Neural progenitor cell (in vitro differentiated cells): ENCODE results near the gene CHDH. TPM values are rescaled to one million over a fixed set of nuclear protein-coding genes. Genes with fewer than 3 reads are reported as not detected.

Experiments
- DNase-seq: peaks from one replicate; pipeline ENCODE4 v3.0.0-alpha.2; 2016; ENCODE audit warnings: low spot score
- H2AFZ ChIP-seq: fragments of 200-600 bp; sonication (generic); replicated peaks from 2 replicates; pipeline ENCODE4 v1.6.1; 2016; ENCODE audit warnings: antibody characterized with exemption
- H3F3A ChIP-seq: fragments of 200-600 bp; sonication (generic); 2 replicates; pipeline ENCODE4 v1.6.1; 2016; ENCODE audit warnings: antibody characterized with exemption, low read depth
- H3K27ac ChIP-seq: fragments of 200-600 bp; sonication (generic); 2 replicates; pipeline ENCODE4 v1.5.1; 2016; ENCODE audit warnings: mild to moderate bottlenecking
- H3K27me3 ChIP-seq: fragments of 200-600 bp; sonication (generic); 2 replicates; pipeline ENCODE4 v1.6.1; 2016; ENCODE audit warnings: mild to moderate bottlenecking, moderate library complexity
- H3K36me3 ChIP-seq: fragments of 200-600 bp; sonication (generic); 2 replicates; pipeline ENCODE4 v1.5.1; 2016
- H3K4me1 ChIP-seq: fragments of 200-600 bp; sonication (generic); 2 replicates; pipeline ENCODE4 v1.6.1; 2016; ENCODE audit warnings: mixed run types
- H3K4me2 ChIP-seq: fragments of 200-600 bp; sonication (generic); 2 replicates; pipeline ENCODE4 v1.6.1; 2016
- H3K4me3 ChIP-seq: fragments of 200-600 bp; sonication (generic); 2 replicates; pipeline ENCODE4 v1.5.1; 2016
- H3K79me2 ChIP-seq: fragments of 200-600 bp; sonication (generic); 2 replicates; pipeline ENCODE4 v1.6.1; 2016; ENCODE audit warnings: low read depth
- H3K9ac ChIP-seq: fragments of 200-600 bp; sonication (generic); 2 replicates; pipeline ENCODE4 v1.6.1; 2016
- H3K9me3 ChIP-seq: fragments of 200-600 bp; sonication (generic); 2 replicates; pipeline ENCODE4 v1.5.1; 2016; ENCODE audit warnings: low read depth
- H4K20me1 ChIP-seq: fragments of 200-600 bp; sonication (generic); 2 replicates; pipeline ENCODE4 v1.6.1; 2016; ENCODE audit warnings: low read depth
- H3K27ac Mint-ChIP-seq: 3 replicates; pipeline ENCODE4 v1.8.0; 2021; ENCODE audit warnings: mixed read lengths
- H3K27me3 Mint-ChIP-seq: 2 replicates; pipeline ENCODE4 v1.8.0; 2022; ENCODE audit warnings: low read depth, mild to moderate bottlenecking, inconsistent platforms, moderate library complexity, mixed read lengths; ENCODE audit not compliant: insufficient read depth
- H3K36me3 Mint-ChIP-seq: 3 replicates; pipeline ENCODE4 v1.8.0; 2021; ENCODE audit warnings: mixed read lengths
- H3K4me1 Mint-ChIP-seq: 3 replicates; pipeline ENCODE4 v1.8.0; 2021; ENCODE audit warnings: mixed read lengths
- H3K4me3 Mint-ChIP-seq: 3 replicates; pipeline ENCODE4 v1.8.0; 2021; ENCODE audit warnings: mild to moderate bottlenecking, moderate library complexity, mixed read lengths
- H3K9me3 Mint-ChIP-seq: 3 replicates; pipeline ENCODE4 v1.8.0; 2020; ENCODE audit warnings: mixed read lengths
- EZH2 ChIP-seq: fragments of 200-600 bp; sonication (generic); IDR thresholded peaks from 2 replicates; pipeline ENCODE4 v1.6.1; 2017; ENCODE audit warnings: antibody characterized with exemption, mild to moderate bottlenecking, moderate library complexity
- EZH2phosphoT487 ChIP-seq: fragments of 200-600 bp; sonication (generic); IDR thresholded peaks from 2 replicates; pipeline ENCODE4 v1.6.1; 2017; ENCODE audit warnings: antibody characterized with exemption
- total RNA-seq: library from RNA; depleted of rRNA; stranded (reverse); fragments of >200 nt; gene quantifications from 2 replicates; pipeline ENCODE4 v1.2.3, GENCODE V29; 2015; ENCODE audit warnings: low replicate concordance
- TF ChIP-seq, protein P1 (sequence below): fragments of 200-600 bp; sonication (generic); IDR thresholded peaks from 2 replicates; pipeline ENCODE4 v1.5.1; 2017; ENCODE audit warnings: antibody characterized with exemption, mild to moderate bottlenecking

The CHDH gene
- total RNA-seq, 1 donor from 2014 or later = 1.5 TPM

DNA sequence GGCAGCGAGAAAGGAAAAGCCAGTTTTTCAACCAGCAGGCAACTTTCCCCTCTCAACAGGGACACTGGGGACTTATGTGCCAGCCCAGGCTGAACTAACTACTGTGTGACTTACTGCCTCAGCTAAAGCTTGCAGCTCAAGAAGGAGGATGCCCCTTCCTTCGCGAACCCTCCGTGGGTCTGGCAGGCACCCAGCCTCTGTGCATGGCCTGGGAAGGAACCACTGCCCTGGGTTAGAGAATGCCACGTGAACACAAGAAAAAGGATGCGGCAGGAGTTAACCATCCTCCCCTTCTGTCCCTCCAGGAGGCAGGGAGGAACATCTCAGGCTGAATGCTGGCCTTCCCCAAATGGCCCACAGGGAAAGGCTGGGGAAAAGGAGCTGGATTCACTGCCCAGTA is 29.0 kb downstream of the CHDH start:
- no peak overlapping the region for H2AFZ ChIP-seq
- H3K4me1 ChIP-seq = no peaks in the 10 kb centered on the region
- H3K9me3 Mint-ChIP-seq = no peaks in the 10 kb centered on the region
- no peaks in the 10 kb centered on the region for H3K36me3 Mint-ChIP-seq
- no peak overlapping the region for H3K4me3 ChIP-seq
- no peaks in the 10 kb centered on the region for H3K79me2 ChIP-seq
- peaks cover 12% of the 10 kb centered on the region for H3K4me1 Mint-ChIP-seq
- no peak overlapping the region for H3K9ac ChIP-seq
- no peak for DNase-seq
- H3K9me3 ChIP-seq = no peaks in the 10 kb centered on the region
- no peaks in the 10 kb centered on the region for H3K27me3 ChIP-seq
- H4K20me1 ChIP-seq = no peaks in the 10 kb centered on the region
- H3K27ac ChIP-seq = no peak overlapping the region
- H3K4me3 Mint-ChIP-seq = no peak overlapping the region
- no peaks in the 10 kb centered on the region for H3K36me3 ChIP-seq
- H3K27me3 Mint-ChIP-seq = peaks cover 5% of the 10 kb centered on the region
- H3K27ac Mint-ChIP-seq = no peak overlapping the region
- TF ChIP-seq, protein P1, sequence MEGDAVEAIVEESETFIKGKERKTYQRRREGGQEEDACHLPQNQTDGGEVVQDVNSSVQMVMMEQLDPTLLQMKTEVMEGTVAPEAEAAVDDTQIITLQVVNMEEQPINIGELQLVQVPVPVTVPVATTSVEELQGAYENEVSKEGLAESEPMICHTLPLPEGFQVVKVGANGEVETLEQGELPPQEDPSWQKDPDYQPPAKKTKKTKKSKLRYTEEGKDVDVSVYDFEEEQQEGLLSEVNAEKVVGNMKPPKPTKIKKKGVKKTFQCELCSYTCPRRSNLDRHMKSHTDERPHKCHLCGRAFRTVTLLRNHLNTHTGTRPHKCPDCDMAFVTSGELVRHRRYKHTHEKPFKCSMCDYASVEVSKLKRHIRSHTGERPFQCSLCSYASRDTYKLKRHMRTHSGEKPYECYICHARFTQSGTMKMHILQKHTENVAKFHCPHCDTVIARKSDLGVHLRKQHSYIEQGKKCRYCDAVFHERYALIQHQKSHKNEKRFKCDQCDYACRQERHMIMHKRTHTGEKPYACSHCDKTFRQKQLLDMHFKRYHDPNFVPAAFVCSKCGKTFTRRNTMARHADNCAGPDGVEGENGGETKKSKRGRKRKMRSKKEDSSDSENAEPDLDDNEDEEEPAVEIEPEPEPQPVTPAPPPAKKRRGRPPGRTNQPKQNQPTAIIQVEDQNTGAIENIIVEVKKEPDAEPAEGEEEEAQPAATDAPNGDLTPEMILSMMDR = no peak
- TF ChIP-seq EZH2 (no peak), EZH2phosphoT487 (no peak)
- no peaks in the 10 kb centered on the region for H3F3A ChIP-seq
- H3K4me2 ChIP-seq = no peak overlapping the region

DNA sequence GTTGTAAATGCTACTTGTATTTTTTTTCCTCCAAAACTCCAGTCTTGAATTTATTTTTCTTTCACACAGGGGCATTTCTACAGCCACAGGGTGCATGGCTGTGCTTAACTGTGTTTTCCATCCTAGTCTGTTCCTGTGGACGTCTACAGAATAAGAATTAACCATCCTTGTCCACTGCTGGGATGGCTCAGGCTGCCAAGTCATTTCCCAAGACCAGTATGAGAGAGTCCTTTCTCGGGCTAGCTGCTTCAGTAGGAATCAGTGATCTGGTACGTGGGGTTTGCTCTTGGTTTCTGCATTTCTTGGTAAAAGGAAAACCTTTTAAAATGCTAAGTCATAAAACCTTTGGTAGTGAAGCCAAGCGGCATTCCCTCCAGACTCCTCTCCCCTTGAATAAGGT is 29.8 kb downstream of the CHDH start:
- TF ChIP-seq EZH2 (no peak), EZH2phosphoT487 (no peak)
- TF ChIP-seq, protein P1 = no peak
- Mint-ChIP-seq H3K4me1 (peaks cover 8% of the 10 kb centered on the region), H3K27ac (no peak overlapping the region), H3K36me3 (no peaks in the 10 kb centered on the region), H3K4me3 (no peak overlapping the region), H3K27me3 (peaks cover 5% of the 10 kb centered on the region), H3K9me3 (no peaks in the 10 kb centered on the region)
- Histone ChIP-seq H3K27me3 (no peaks in the 10 kb centered on the region), H3K4me1 (no peaks in the 10 kb centered on the region), H4K20me1 (no peaks in the 10 kb centered on the region), H3K4me3 (no peak overlapping the region), H3K9me3 (no peaks in the 10 kb centered on the region), H2AFZ (no peak overlapping the region), H3K36me3 (no peaks in the 10 kb centered on the region), H3K79me2 (no peaks in the 10 kb centered on the region), H3F3A (no peaks in the 10 kb centered on the region), H3K9ac (no peak overlapping the region), H3K27ac (no peak overlapping the region), H3K4me2 (no peak overlapping the region)
- DNase-seq = no peak

DNA sequence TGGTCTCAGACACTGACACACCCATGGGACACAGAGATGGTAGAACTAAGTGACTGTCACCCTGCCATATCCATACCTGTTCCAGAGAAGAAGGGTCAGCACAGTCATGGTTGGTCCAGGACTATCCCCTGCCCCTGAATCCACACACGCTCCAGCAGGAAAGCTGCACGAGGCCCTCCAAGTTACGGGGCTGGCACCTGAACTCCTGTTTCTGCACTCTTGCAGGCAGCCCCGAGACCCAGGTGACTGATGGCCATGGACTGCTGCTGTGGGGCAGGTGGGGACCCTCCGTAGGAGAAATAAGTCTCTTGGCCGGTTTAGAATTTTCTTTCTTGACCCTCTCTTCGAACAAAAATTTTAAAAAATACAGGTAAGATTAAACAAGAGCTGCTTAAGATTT is 30.6 kb downstream of the CHDH start:
- Histone ChIP-seq H3K9ac (no peak overlapping the region), H3K9me3 (no peaks in the 10 kb centered on the region), H3K36me3 (no peaks in the 10 kb centered on the region), H3F3A (no peaks in the 10 kb centered on the region), H3K4me1 (no peaks in the 10 kb centered on the region), H2AFZ (no peak overlapping the region), H4K20me1 (no peaks in the 10 kb centered on the region), H3K4me2 (no peak overlapping the region), H3K4me3 (no peak overlapping the region), H3K27ac (no peak overlapping the region), H3K79me2 (no peaks in the 10 kb centered on the region), H3K27me3 (no peaks in the 10 kb centered on the region)
- H3K27me3 Mint-ChIP-seq = peaks cover 5% of the 10 kb centered on the region
- H3K9me3 Mint-ChIP-seq = no peaks in the 10 kb centered on the region
- no peak overlapping the region for H3K4me3 Mint-ChIP-seq
- H3K36me3 Mint-ChIP-seq = no peaks in the 10 kb centered on the region
- H3K4me1 Mint-ChIP-seq = peaks cover 7% of the 10 kb centered on the region
- TF ChIP-seq, protein P1 = no peak
- DNase-seq = no peak
- H3K27ac Mint-ChIP-seq = no peak overlapping the region

DNA sequence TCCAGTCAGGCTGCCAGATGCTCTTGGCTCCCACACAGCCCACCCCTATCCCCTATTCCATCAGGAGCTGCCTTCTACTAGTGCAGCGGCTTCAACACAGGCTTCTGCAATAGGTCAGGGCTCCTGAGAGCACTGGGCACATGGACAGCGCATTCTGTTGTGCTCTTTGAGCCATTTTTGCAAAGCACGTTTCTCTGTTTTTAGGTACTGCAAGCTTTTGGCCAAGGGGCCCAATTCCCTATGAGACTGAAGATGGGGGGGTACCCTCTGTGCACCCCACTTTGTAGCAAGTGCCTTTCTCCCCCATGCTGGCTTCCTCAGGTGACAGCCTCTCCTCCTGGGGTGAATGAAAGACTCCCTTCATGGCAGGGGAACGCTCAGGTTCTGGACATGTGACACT is 31.2 kb downstream of the CHDH start:
- DNase-seq = no peak
- Histone ChIP-seq H3K27ac (no peak overlapping the region), H2AFZ (no peak overlapping the region), H3K4me1 (no peaks in the 10 kb centered on the region), H3K4me2 (no peak overlapping the region), H3K4me3 (no peak overlapping the region), H3K27me3 (no peaks in the 10 kb centered on the region), H4K20me1 (no peaks in the 10 kb centered on the region), H3K9ac (no peak overlapping the region), H3K79me2 (no peaks in the 10 kb centered on the region), H3K9me3 (no peaks in the 10 kb centered on the region), H3F3A (no peaks in the 10 kb centered on the region), H3K36me3 (no peaks in the 10 kb centered on the region)
- peaks cover 5% of the 10 kb centered on the region for H3K27me3 Mint-ChIP-seq
- H3K9me3 Mint-ChIP-seq = no peaks in the 10 kb centered on the region
- TF ChIP-seq EZH2phosphoT487 = no peak
- H3K27ac Mint-ChIP-seq = no peak overlapping the region
- no peaks in the 10 kb centered on the region for H3K36me3 Mint-ChIP-seq
- peaks cover 7% of the 10 kb centered on the region for H3K4me1 Mint-ChIP-seq
- H3K4me3 Mint-ChIP-seq = no peak overlapping the region
